ENCODE measurements around the gene BOD1.

Gene BOD1

GRCh38 chr5:173572431-173573125, 43.9 kb downstream of the BOD1 start:
- Histone ChIP-seq H3K4me2 (ENCODE audit: low read length) (no peak overlapping the region), H3K79me2 (ENCODE audit: control insufficient read depth, low read length) (no peaks in the 10 kb centered on the region), H4K20me1 (ENCODE audit: control insufficient read depth, insufficient read depth, low read depth, low read length) (no peaks in the 10 kb centered on the region), H3K27ac (ENCODE audit: low read depth, low read length) (no peak overlapping the region), H3K9me2 (replicated peaks; ENCODE audit: control insufficient read depth, low read length) (no peaks in the 10 kb centered on the region), H3K4me3 (ENCODE audit: low read length) (no peak overlapping the region), H3K4me1 (ENCODE audit: control insufficient read depth, low read length) (no peaks in the 10 kb centered on the region), H3K9me3 (ENCODE audit: control insufficient read depth, insufficient read depth, low read length) (no peaks in the 10 kb centered on the region), H3F3A (ENCODE audit: control insufficient read depth, insufficient read depth) (no peaks in the 10 kb centered on the region), H3K27me3 (ENCODE audit: control insufficient read depth, low read length) (peaks cover 9% of the 10 kb centered on the region; the same call in 1 of the 2 replicates), H3K36me3 (ENCODE audit: control insufficient read depth, low read length) (no peaks in the 10 kb centered on the region)
- TF ChIP-seq CTCF (IDR thresholded peaks at IDR 0.05; ENCODE audit: low read depth, low read length, poor library complexity, severe bottlenecking) = no peak
- no peak for TF ChIP-seq EZH2phosphoT487 (IDR thresholded peaks at IDR 0.05; ENCODE audit: borderline replicate concordance, low read length)

GRCh38 chr5:173570321-173571090, 45.9 kb downstream of the BOD1 start:
- H3K4me3 ChIP-seq (ENCODE audit: low read length) = no peak overlapping the region
- peaks cover 9% of the 10 kb centered on the region; the same call in 1 of the 2 replicates for H3K27me3 ChIP-seq (ENCODE audit: control insufficient read depth, low read length)
- no peak for TF ChIP-seq CTCF (IDR thresholded peaks at IDR 0.05; ENCODE audit: low read depth, low read length, poor library complexity, severe bottlenecking)
- no peak for TF ChIP-seq EZH2phosphoT487 (IDR thresholded peaks at IDR 0.05; ENCODE audit: borderline replicate concordance, low read length)
- no peaks in the 10 kb centered on the region for H3K79me2 ChIP-seq (ENCODE audit: control insufficient read depth, low read length)
- no peak overlapping the region for H3K27ac ChIP-seq (ENCODE audit: low read depth, low read length)
- no peaks in the 10 kb centered on the region for H3K4me1 ChIP-seq (ENCODE audit: control insufficient read depth, low read length)
- no peaks in the 10 kb centered on the region for H3K9me3 ChIP-seq (ENCODE audit: control insufficient read depth, insufficient read depth, low read length)
- H3K4me2 ChIP-seq (ENCODE audit: low read length) = no peak overlapping the region
- no peaks in the 10 kb centered on the region for H3K36me3 ChIP-seq (ENCODE audit: control insufficient read depth, low read length)
- H4K20me1 ChIP-seq (ENCODE audit: control insufficient read depth, insufficient read depth, low read depth, low read length) = no peaks in the 10 kb centered on the region
- H3F3A ChIP-seq (ENCODE audit: control insufficient read depth, insufficient read depth) = no peaks in the 10 kb centered on the region
- H3K9me2 ChIP-seq (replicated peaks; ENCODE audit: control insufficient read depth, low read length) = no peaks in the 10 kb centered on the region

- H3K27me3 ChIP-seq (ENCODE audit: control insufficient read depth, low read length) = 0 out of 2 replicates have a peak, but pooled peaks cover 9% of the 10 kb centered on the region
- no peaks in the 10 kb centered on the region for H3F3A ChIP-seq (ENCODE audit: control insufficient read depth, insufficient read depth)
- no peaks in the 10 kb centered on the region for H3K9me2 ChIP-seq (replicated peaks; ENCODE audit: control insufficient read depth, low read length)
- no peak overlapping the region for H3K4me2 ChIP-seq (ENCODE audit: low read length)
- H3K36me3 ChIP-seq (ENCODE audit: control insufficient read depth, low read length) = no peaks in the 10 kb centered on the region
- H3K27ac ChIP-seq (ENCODE audit: low read depth, low read length) = no peak overlapping the region
- H3K9me3 ChIP-seq (ENCODE audit: control insufficient read depth, insufficient read depth, low read length) = no peaks in the 10 kb centered on the region
- no peaks in the 10 kb centered on the region for H3K79me2 ChIP-seq (ENCODE audit: control insufficient read depth, low read length)
- H3K4me3 ChIP-seq (ENCODE audit: low read length) = no peak overlapping the region
- H3K4me1 ChIP-seq (ENCODE audit: control insufficient read depth, low read length) = no peaks in the 10 kb centered on the region
- no peaks in the 10 kb centered on the region for H4K20me1 ChIP-seq (ENCODE audit: control insufficient read depth, insufficient read depth, low read depth, low read length)
- TF ChIP-seq CTCF (IDR thresholded peaks at IDR 0.05; ENCODE audit: low read depth, low read length, poor library complexity, severe bottlenecking) = no peak
- TF ChIP-seq EZH2phosphoT487 (IDR thresholded peaks at IDR 0.05; ENCODE audit: borderline replicate concordance, low read length) = no peak
Observed at GRCh38 chr5:173568703-173569102, 47.7 kb downstream of the BOD1 start.
